Mesendoderm (in vitro differentiated cells): ENCODE data around the gene RPS6KA5.
"Not testable (repeated sequence)": the region's sequence is repeated elsewhere in the genome, so short reads cannot be mapped to it uniquely, and the experiment has no call there.

Source experiments
- DNase-seq: peaks from one replicate; pipeline ENCODE4 v3.0.0; 2013
- H2AK5ac ChIP-seq: 2 replicates; pipeline ENCODE4 v1.6.1; 2013; ENCODE audit warnings: low read length, inconsistent platforms
- H2BK120ac ChIP-seq: 2 replicates; pipeline ENCODE4 v1.6.1; 2013; ENCODE audit warnings: low read depth, mild to moderate bottlenecking, low read length, moderate library complexity, mixed read lengths
- H2BK15ac ChIP-seq: replicated peaks from 2 replicates; pipeline ENCODE4 v1.6.1; 2013; ENCODE audit warnings: low read depth, mild to moderate bottlenecking, moderate library complexity
- H2BK5ac ChIP-seq: 2 replicates; pipeline ENCODE4 v1.6.1; 2013; ENCODE audit warnings: low read length, inconsistent platforms
- H3K18ac ChIP-seq: 2 replicates; pipeline ENCODE4 v1.6.1; 2013; ENCODE audit warnings: mild to moderate bottlenecking, low read length, mixed read lengths
- H3K23ac ChIP-seq: one replicate; pipeline ENCODE4 v1.6.1; 2013; ENCODE audit warnings: low read length
- H3K27ac ChIP-seq: 2 replicates; pipeline ENCODE4 v1.5.1; 2013; ENCODE audit warnings: low read depth, mild to moderate bottlenecking, inconsistent platforms, low read length, moderate library complexity
- H3K27me3 ChIP-seq: 2 replicates; pipeline ENCODE4 v1.6.1; 2013; ENCODE audit warnings: low read length, control low read depth, mild to moderate bottlenecking, inconsistent platforms; ENCODE audit not compliant: insufficient read depth, poor library complexity
- H3K36me3 ChIP-seq: 2 replicates; pipeline ENCODE4 v1.6.1; 2013; ENCODE audit warnings: low read length, inconsistent platforms; ENCODE audit not compliant: control insufficient read depth, insufficient read depth
- H3K4ac ChIP-seq: one replicate; pipeline ENCODE4 v1.6.1; 2013; ENCODE audit warnings: low read depth, mild to moderate bottlenecking, low read length, moderate library complexity
- H3K4me1 ChIP-seq: 2 replicates; pipeline ENCODE4 v1.6.1; 2013; ENCODE audit warnings: low read depth, low read length, inconsistent platforms; ENCODE audit not compliant: control insufficient read depth
- H3K4me2 ChIP-seq: 2 replicates; pipeline ENCODE4 v1.6.1; 2013; ENCODE audit warnings: low read length
- H3K4me3 ChIP-seq: 2 replicates; pipeline ENCODE4 v1.5.1; 2013; ENCODE audit warnings: mild to moderate bottlenecking, low read length
- H3K56ac ChIP-seq: one replicate; pipeline ENCODE4 v1.6.1; 2013; ENCODE audit warnings: low read length
- H3K79me1 ChIP-seq: 2 replicates; pipeline ENCODE4 v1.6.1; 2013; ENCODE audit warnings: low read length, inconsistent platforms
- H3K79me2 ChIP-seq: 2 replicates; pipeline ENCODE4 v1.6.1; 2013; ENCODE audit warnings: mild to moderate bottlenecking, low read length; ENCODE audit not compliant: control insufficient read depth, insufficient read depth
- H3K9ac ChIP-seq: 2 replicates; pipeline ENCODE4 v1.6.1; 2013; ENCODE audit warnings: low read length, inconsistent platforms
- H4K5ac ChIP-seq: one replicate; pipeline ENCODE4 v1.6.1; 2013; ENCODE audit warnings: low read length
- H4K8ac ChIP-seq: one replicate; pipeline ENCODE4 v1.6.1; 2013; ENCODE audit warnings: low read depth, mild to moderate bottlenecking, control low read depth, low read length, moderate library complexity
- WGBS: extraction: QIAGEN DNeasy Blood & Tissue Kit; methylation state at CpG from one replicate; pipeline ENCODE4 v1.1.7; 2013; ENCODE audit warnings: low lambda C conversion rate, missing lambda C conversion rate; ENCODE audit not compliant: insufficient coverage; ENCODE audit errors: extremely low coverage; 5-methylcytosine and 5-hydroxymethylcytosine counted together

RPS6KA5 gene

DNA sequence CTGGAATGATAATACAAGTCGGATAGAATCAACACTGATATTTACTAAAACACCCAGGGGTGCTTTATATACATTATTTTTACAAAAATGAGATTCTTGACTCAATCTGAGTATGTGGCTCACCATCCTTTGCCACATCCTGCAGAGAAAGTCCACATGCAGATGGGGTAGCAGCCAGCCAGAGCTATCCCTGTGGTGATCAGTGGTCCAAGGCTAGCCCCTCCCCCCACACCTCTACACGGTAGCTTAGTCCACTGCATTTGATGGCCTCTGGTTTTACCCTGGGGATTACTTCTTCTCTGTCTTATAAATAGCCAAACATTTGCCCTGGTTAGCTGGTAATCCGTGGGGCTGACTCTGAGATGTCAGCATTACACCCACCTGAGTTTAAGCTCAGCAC, 216.1 kb downstream of the RPS6KA5 start:
- H3K23ac ChIP-seq, result no peak overlapping the region
- H3K79me2 ChIP-seq, result no peaks in the 10 kb centered on the region
- H4K5ac ChIP-seq, result no peak overlapping the region
- no peak for DNase-seq
- H3K79me1 ChIP-seq, result no peaks in the 10 kb centered on the region
- H3K4me2 ChIP-seq, result no peak overlapping the region
- H3K36me3 ChIP-seq, result no peaks in the 10 kb centered on the region
- no peak overlapping the region for H3K56ac ChIP-seq
- H3K27me3 ChIP-seq, result no peaks in the 10 kb centered on the region
- H3K4ac ChIP-seq, result no peak overlapping the region
- WGBS, result no CpG with 5 or more reads among the region's 3 CpGs
- no peak overlapping the region for H3K18ac ChIP-seq
- no peak overlapping the region for H3K4me3 ChIP-seq
- no peak overlapping the region for H2AK5ac ChIP-seq
- H2BK5ac ChIP-seq, result no peak overlapping the region
- no peak overlapping the region for H3K27ac ChIP-seq
- no peak overlapping the region for H4K8ac ChIP-seq
- H2BK120ac ChIP-seq, result no peak overlapping the region
- H3K4me1 ChIP-seq, result no peaks in the 10 kb centered on the region
- H2BK15ac ChIP-seq, result no peak overlapping the region
- H3K9ac ChIP-seq, result no peak overlapping the region

- WGBS, result no CpG with 5 or more reads among the region's 6 CpGs
- Histone ChIP-seq H3K18ac (no peak overlapping the region), H3K79me2 (no peaks in the 10 kb centered on the region), H3K4me1 (no peaks in the 10 kb centered on the region), H3K27ac (no peak overlapping the region), H3K23ac (no peak overlapping the region), H3K79me1 (no peaks in the 10 kb centered on the region), H4K5ac (no peak overlapping the region), H2BK15ac (no peak overlapping the region), H3K56ac (no peak overlapping the region), H4K8ac (no peak overlapping the region), H3K4me3 (no peak overlapping the region), H3K4ac (no peak overlapping the region), H3K27me3 (no peaks in the 10 kb centered on the region), H2AK5ac (no peak overlapping the region), H3K36me3 (no peaks in the 10 kb centered on the region), H2BK5ac (no peak overlapping the region), H2BK120ac (no peak overlapping the region), H3K4me2 (no peak overlapping the region), H3K9ac (no peak overlapping the region)
- DNase-seq, result no peak
These were observed 217.7 kb downstream of the RPS6KA5 start for GRCh38 chr14:90842726-90843125.

DNA sequence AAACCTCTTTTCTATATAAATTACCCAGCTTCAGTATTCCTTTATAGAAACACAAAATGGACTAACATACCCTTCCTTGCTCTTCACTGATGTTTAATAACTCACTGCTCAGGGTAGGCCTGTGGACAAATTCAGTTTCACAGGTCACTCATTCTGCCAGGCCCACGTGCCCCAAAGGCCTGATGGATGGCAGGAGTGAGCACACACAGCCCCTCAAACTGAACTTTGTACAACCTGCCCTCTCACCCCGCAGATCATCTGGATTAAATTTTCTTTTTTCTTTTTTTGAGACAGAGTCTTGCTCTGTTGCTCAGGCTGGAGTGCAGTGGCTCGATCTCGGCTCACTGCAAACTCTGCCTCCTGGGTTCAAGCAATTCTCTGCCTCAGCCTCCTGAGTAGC, 219.8 kb downstream of the RPS6KA5 start:
- not testable (repeated sequence) for H3K23ac ChIP-seq, H4K8ac ChIP-seq, H2AK5ac ChIP-seq, H3K79me1 ChIP-seq, H3K9ac ChIP-seq, H2BK15ac ChIP-seq, H2BK120ac ChIP-seq, H3K18ac ChIP-seq, H3K36me3 ChIP-seq, H3K27me3 ChIP-seq, H4K5ac ChIP-seq, DNase-seq, H3K56ac ChIP-seq, H3K27ac ChIP-seq, H3K79me2 ChIP-seq, H3K4me2 ChIP-seq, H3K4ac ChIP-seq, H3K4me3 ChIP-seq, H2BK5ac ChIP-seq, H3K4me1 ChIP-seq
- WGBS, result no CpG with 5 or more reads among the region's 4 CpGs

DNA sequence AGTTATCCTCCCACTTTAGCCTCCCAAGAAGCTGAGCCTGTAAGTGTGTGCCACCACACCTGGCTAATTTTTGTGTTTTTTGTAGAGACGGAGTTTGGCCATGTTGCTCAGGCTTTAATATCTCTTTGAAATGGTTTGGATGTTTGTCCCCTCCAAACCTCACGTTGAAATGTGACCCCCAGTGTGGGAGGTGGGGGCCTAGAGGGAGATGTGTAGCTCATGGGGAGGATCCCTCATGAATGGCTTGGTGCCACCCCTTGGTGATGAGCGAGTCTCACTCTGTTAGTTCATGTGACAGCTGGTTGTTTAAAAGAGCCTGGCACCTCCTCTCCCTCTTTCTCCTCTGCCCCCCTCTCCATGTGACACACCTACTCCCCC, 220.6 kb downstream of the RPS6KA5 start:
- no peak overlapping the region for H2BK120ac ChIP-seq

DNA sequence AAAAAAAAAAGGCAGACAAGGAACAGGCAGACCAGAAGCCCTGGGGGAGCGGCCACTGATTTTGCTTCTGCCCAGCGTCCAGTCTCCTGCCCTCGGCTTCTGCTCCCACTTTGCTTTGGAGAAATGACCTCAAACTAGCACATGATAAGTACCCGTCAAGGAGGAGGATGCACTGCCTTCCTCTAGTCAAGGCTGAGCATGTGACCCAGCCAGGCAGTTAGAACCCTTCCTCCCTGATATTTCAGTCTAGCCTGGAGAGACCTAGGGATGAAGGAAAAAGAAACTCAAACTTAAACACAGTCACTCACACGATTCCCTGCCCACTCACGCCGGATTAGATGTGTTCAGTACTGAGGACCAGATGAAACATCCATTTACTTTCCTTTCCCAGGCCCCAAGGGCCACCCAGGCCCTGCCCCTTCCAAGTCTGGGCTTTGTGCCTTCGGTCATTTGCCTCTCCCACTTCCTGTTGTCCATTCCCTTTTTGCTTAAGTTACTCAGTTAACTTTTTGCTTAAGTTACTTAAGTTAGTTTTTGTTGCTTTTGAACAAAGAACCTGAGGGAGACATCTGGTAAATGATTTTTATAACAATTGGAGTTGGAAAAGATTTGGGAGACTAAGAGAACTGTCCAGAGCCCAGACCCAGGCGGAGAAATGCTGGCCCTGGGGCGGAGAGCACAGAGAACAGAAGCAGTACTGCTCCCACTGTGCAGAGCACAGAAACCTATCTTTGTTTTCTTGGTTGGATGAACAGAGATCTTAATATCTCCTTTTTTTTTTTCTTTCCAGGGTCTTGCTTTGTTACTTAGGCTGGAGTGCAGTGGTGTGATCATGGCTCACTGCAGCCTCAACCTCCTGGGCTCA, 221.2 kb downstream of the RPS6KA5 start:
- Histone ChIP-seq H3K27me3 (no peaks in the 10 kb centered on the region), H2BK5ac (no peak overlapping the region), H2BK15ac (no peak overlapping the region), H3K4me2 (no peak overlapping the region), H3K27ac (no peak overlapping the region), H3K4me1 (no peaks in the 10 kb centered on the region), H3K4ac (no peak overlapping the region), H3K4me3 (no peak overlapping the region), H2AK5ac (no peak overlapping the region), H4K8ac (no peak overlapping the region), H3K9ac (no peak overlapping the region), H3K56ac (peak overlapping the region; percentile 5), H3K79me2 (no peaks in the 10 kb centered on the region), H4K5ac (no peak overlapping the region), H3K79me1 (no peaks in the 10 kb centered on the region), H3K23ac (no peak overlapping the region), H3K36me3 (no peaks in the 10 kb centered on the region), H2BK120ac (no peak overlapping the region), H3K18ac (no peak overlapping the region)
- no peak for DNase-seq
- WGBS, result no CpG with 5 or more reads among the region's 10 CpGs

More for the DNA sequence above, 220.6 kb downstream of the RPS6KA5 start:
- H3K79me2 ChIP-seq, result no peaks in the 10 kb centered on the region
- H3K4me1 ChIP-seq, result no peaks in the 10 kb centered on the region
- H3K9ac ChIP-seq, result no peak overlapping the region
- no peak overlapping the region for H4K5ac ChIP-seq
- no peak overlapping the region for H3K4me3 ChIP-seq
- H2BK15ac ChIP-seq, result no peak overlapping the region
- no peak overlapping the region for H3K4me2 ChIP-seq
- H3K23ac ChIP-seq, result no peak overlapping the region
- no peak overlapping the region for H3K4ac ChIP-seq
- H3K18ac ChIP-seq, result no peak overlapping the region
- no peaks in the 10 kb centered on the region for H3K27me3 ChIP-seq
- no peak overlapping the region for H3K27ac ChIP-seq
- no peak overlapping the region for H4K8ac ChIP-seq
- DNase-seq, result no peak
- H3K36me3 ChIP-seq, result no peaks in the 10 kb centered on the region
- WGBS, result no CpG with 5 or more reads among the region's 3 CpGs
- H3K56ac ChIP-seq, result no peak overlapping the region
- H2BK5ac ChIP-seq, result no peak overlapping the region
- H2AK5ac ChIP-seq, result no peak overlapping the region
- no peaks in the 10 kb centered on the region for H3K79me1 ChIP-seq

GRCh38 chr14:90838531-90838930, 221.9 kb downstream of the RPS6KA5 start:
- not testable (repeated sequence) for H3K23ac ChIP-seq, H3K27me3 ChIP-seq, H3K18ac ChIP-seq, H2BK5ac ChIP-seq, H3K27ac ChIP-seq, H4K8ac ChIP-seq, H2BK120ac ChIP-seq, H3K4ac ChIP-seq, DNase-seq, H3K56ac ChIP-seq, H4K5ac ChIP-seq, H2BK15ac ChIP-seq, H3K36me3 ChIP-seq, H3K9ac ChIP-seq, H3K4me2 ChIP-seq, H3K79me2 ChIP-seq, H3K4me3 ChIP-seq, H3K4me1 ChIP-seq, H2AK5ac ChIP-seq, H3K79me1 ChIP-seq
- WGBS, result no CpG with 5 or more reads among the region's 8 CpGs
